Heart right ventricle (tissue), 16 donors: ENCODE results near the gene DKK3. TPM values are rescaled to one million over a fixed set of nuclear protein-coding genes. Genes with fewer than 3 reads are reported as not detected.

Experiments
- ATAC-seq, 8 donors: fragments of 200-7000 bp; cut with Tn5 transposase; one replicate each; pipeline ENCODE4 v1.9.1; 2020; ENCODE audit warnings: mild to moderate bottlenecking in 8 of 8, moderate library complexity in 8 of 8, moderate number of reproducible peaks in 1 of 8
- DNase-seq, 2 donors: peaks; one replicate each; pipeline ENCODE4 v3.0.0-alpha.2; 2020
- H3K27ac ChIP-seq, 10 donors: fragments of 200-600 bp; sonication (generic) in 2 of 10; one replicate each; pipeline versions ENCODE4 v1.5.0 to v1.8.0; 2020 to 2022; ENCODE audit warnings: mild to moderate bottlenecking in 3 of 10
- H3K27me3 ChIP-seq, 7 donors: fragments of 200-600 bp; one replicate each; pipeline ENCODE4 v1.8.0; 2021 to 2022; ENCODE audit warnings: mild to moderate bottlenecking in 2 of 7
- H3K36me3 ChIP-seq, 9 donors: fragments of 200-600 bp; sonication (generic) in 1 of 9; one replicate each; pipeline versions ENCODE4 v1.5.0 to v1.8.0; 2020 to 2022; ENCODE audit warnings: mild to moderate bottlenecking in 2 of 9
- H3K4me1 ChIP-seq, 9 donors: fragments of 200-600 bp; sonication (generic) in 1 of 9; one replicate each; pipeline versions ENCODE4 v1.5.0 to v1.8.0; 2020 to 2022; ENCODE audit warnings: mild to moderate bottlenecking in 4 of 9
- H3K4me3 ChIP-seq, 10 donors: fragments of 200-600 bp; sonication (generic) in 2 of 10; one replicate each; pipeline versions ENCODE4 v1.5.0 to v1.8.0; 2020 to 2022; ENCODE audit warnings: mild to moderate bottlenecking in 7 of 10, moderate library complexity in 2 of 10
- H3K9me3 ChIP-seq, 11 donors: fragments of 200-600 bp in 10 of 11; sonication (generic) in 2 of 11; one replicate each; pipeline versions ENCODE4 v1.5.0 to v1.8.0; 2013 to 2022; ENCODE audit warnings: mild to moderate bottlenecking in 2 of 11, control low read depth in 1 of 11, moderate library complexity in 1 of 11
- WGBS, 2 donors: extraction: QIAGEN DNeasy Blood & Tissue Kit; methylation state at CpG; one replicate each; pipeline ENCODE4 v1.1.7; 2013; ENCODE audit warnings: inconsistent platforms in 1 of 2; 5-methylcytosine and 5-hydroxymethylcytosine counted together
- intact Hi-C, 10 donors: fragments of 100-400 bp; cut with DNase I; formaldehyde crosslinking; loops; one replicate each; pipeline versions ENCODE4 v1.11.1 to v1.14.2; 2022
- polyA plus RNA-seq, 2 donors: library from polyadenylated mRNA; stranded (reverse); fragments of 200-250 nt; gene quantifications; one replicate each; pipeline ENCODE4 v1.2.3, GENCODE V29; 2013
- total RNA-seq, 10 donors: library from RNA; stranded (reverse); fragmentation: NEBNext Ultra II Directional in 3 of 10; extraction: Animal tissue kit (Norgen Biotek cat#: 25700) in 3 of 10; gene quantifications; one replicate each; pipeline versions ENCODE4 v1.2.1 to v1.2.4, GENCODE V29; 2021 to 2023
- TF ChIP-seq, protein P1 (sequence below), 9 donors: fragments of 200-600 bp; sonication (generic) in 2 of 9; IDR thresholded peaks; one replicate each; pipeline versions ENCODE4 v1.5.0 to v1.8.0; 2021 to 2022; ENCODE audit warnings: antibody characterized with exemption in 9 of 9, mild to moderate bottlenecking in 5 of 9, moderate library complexity in 1 of 9
- donor health status: Arrhythmogenic right ventricular cardiomyopathy.
- donor health status: ischemic (EF 13 %, LVEDD 7.1; RV severe dilation, severe dysfunction).
- donor health status: healthy with polysubstance abuse.
- donor health status: DM: no; HTN: yes; CAD: no.
- donor health status: DM: no; HTN: no; CAD: no.
- donor health status: ischemic (EF 25% LVEDD 6.9; RV normal size, moderate dysfunction).
- donor health status: ischemic (EF 25% LVEDD 5.7; RV mildly dilated, moderate dysfunction).
- donor health status: healthy.
- donor health status: DM: yes; HTN: yes; CAD: no.
- donor health status: Ischemic cardiomyopathy.
- donor health status: ischemic (EF 35%, LVEDD 5.7; RV mildly dilated, moderate dysfunction).
- donor health status: nonischemic (EF 11% LVEDD 7.7; RV severe dilation, severe dysfunction).
- donor health status: DM: yes; HTN: yes; CAD: no.
- donor health status: PGD.
- donor health status: ischemic (EF 29% LVEDD 5.4; RV normal size, mild dysfunction).
- donor health status: nonischemic (EF 23%, LVEDD 6.1; RV moderate dilation, normal function).

DKK3 gene
- total and polyA plus RNA-seq, 12 donors = 113 to 1,034 (median 601) TPM

DNA sequence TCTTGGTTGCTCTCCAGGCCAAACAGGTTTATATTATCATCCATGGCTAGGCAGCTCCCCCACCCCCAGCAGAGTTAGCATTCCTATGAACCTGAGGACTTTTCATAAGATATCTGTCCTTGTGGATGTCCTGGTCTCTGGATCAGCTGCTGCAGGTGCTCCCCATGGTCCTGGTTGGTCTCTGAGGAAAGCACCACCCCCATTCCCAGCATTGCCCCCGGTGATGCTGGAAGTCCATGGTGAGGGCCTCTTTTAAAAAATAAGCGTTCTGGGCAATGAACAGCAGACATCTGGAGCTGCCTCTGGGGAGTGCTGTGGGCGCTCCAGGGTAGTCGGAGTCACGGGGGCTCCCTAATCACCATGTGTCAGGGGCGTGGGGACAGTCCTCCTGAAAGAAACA lies 26.6 kb downstream of the DKK3 start:
- DNase-seq (no peak), ATAC-seq (no peak)
- Histone ChIP-seq H3K27me3 (no peaks in the 10 kb centered on the region), H3K27ac (peak overlapping the region in 9 of 10 donors; percentile 12 to 92 (median 86)), H3K4me3 (no peak overlapping the region), H3K9me3 (no peaks in the 10 kb centered on the region), H3K4me1 (peaks cover 65 to 99% (median 84%) of the 10 kb centered on the region in 9 donors), H3K36me3 (no peaks in the 10 kb centered on the region)
- intact Hi-C loops = no loop called here
- WGBS, 2 donors = 88 to 93% methylated on average over 6 of the region's 6 CpGs
- TF ChIP-seq, protein P1, sequence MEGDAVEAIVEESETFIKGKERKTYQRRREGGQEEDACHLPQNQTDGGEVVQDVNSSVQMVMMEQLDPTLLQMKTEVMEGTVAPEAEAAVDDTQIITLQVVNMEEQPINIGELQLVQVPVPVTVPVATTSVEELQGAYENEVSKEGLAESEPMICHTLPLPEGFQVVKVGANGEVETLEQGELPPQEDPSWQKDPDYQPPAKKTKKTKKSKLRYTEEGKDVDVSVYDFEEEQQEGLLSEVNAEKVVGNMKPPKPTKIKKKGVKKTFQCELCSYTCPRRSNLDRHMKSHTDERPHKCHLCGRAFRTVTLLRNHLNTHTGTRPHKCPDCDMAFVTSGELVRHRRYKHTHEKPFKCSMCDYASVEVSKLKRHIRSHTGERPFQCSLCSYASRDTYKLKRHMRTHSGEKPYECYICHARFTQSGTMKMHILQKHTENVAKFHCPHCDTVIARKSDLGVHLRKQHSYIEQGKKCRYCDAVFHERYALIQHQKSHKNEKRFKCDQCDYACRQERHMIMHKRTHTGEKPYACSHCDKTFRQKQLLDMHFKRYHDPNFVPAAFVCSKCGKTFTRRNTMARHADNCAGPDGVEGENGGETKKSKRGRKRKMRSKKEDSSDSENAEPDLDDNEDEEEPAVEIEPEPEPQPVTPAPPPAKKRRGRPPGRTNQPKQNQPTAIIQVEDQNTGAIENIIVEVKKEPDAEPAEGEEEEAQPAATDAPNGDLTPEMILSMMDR (IDR thresholded peaks at IDR 0.05) = no peak

DNA sequence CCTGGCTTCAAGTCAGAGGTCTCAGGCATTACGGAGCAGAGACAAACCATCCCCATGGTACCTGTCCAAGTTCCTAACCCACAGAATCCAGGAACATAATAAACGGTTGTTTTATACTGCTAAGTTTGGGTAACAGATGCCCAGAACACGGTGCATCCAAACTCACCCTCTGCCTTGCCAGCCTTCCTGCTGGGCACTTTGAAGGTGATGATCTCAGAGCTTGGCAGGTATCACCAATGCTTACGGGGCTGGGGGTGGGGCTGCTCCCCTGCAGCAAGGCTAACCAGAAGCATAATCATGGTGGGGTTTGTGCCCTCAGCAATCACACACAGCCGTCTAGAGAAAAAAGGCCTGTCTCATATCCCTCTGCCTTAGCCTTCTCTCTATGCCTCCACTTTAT lies 27.1 kb downstream of the DKK3 start:
- Histone ChIP-seq H3K27ac (peak overlapping the region; percentile 76 to 92 (median 86)), H3K9me3 (no peaks in the 10 kb centered on the region), H3K36me3 (no peaks in the 10 kb centered on the region), H3K4me3 (no peak overlapping the region), H3K27me3 (no peaks in the 10 kb centered on the region), H3K4me1 (peaks cover 70 to 99% (median 85%) of the 10 kb centered on the region in 9 donors)
- DNase-seq (no peak), ATAC-seq (peak in 1 of 8 donors; percentile 27)
- intact Hi-C loops = no loop called here
- 56 to 71% methylated on average over 5 of the region's 5 CpGs for WGBS, 2 donors
- TF ChIP-seq, protein P1 (IDR thresholded peaks at IDR 0.05) = no peak

DNA sequence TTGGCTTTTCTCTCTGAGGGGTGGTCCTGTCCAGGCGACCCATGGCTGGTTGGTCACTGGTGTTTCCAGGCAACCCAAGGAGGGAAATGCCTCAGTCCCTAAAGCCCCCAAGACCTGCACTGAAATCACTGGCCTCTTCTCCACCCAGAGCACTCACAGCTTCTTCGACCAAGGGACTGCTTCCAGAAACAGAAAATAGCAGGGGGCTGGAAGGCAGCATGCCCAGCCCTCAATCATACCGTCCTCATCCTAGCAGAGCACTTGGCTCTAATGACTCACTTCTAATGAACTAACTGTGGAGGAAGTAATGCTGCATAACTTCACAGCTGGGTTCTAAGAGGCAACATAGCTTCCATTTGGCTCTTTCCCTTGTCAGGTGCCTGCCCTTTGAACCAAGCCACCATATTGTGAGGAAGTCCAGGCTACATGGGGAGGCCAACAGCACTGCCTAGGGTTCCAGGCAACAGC lies 27.6 kb downstream of the DKK3 start:
- peaks cover 70 to 99% (median 85%) of the 10 kb centered on the region in 9 donors for H3K4me1 ChIP-seq
- H3K27ac ChIP-seq = peak overlapping the region; percentile 76 to 92 (median 86)
- WGBS, 2 donors = 77% methylated on average over 3 of the region's 3 CpGs
- intact Hi-C loops = no loop called here
- no peaks in the 10 kb centered on the region for H3K9me3 ChIP-seq
- no peak for ATAC-seq
- TF ChIP-seq, protein P1 (IDR thresholded peaks at IDR 0.05) = no peak
- no peaks in the 10 kb centered on the region for H3K27me3 ChIP-seq
- no peaks in the 10 kb centered on the region for H3K36me3 ChIP-seq
- no peak for DNase-seq
- no peak overlapping the region for H3K4me3 ChIP-seq

DNA sequence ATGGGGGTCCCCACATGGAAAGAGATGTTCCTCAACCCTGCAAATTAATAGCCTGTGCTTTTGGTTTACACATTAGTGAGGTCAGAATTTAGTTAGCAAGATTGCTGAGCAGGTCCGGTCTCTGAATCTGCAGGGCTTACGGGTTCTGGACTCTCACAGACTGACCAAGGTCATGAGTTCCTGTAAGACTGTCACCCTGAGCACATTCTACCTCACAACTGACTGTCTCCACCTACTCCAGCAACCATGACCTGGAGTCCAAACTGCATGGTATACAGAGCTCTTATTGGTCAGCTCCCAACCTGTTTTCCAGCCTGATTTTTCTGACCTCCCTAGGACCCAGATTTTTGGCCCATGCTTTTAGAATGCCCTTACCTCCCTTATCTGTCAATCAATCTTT lies 28.2 kb downstream of the DKK3 start:
- Histone ChIP-seq H3K4me1 (peaks cover 75 to 99% (median 85%) of the 10 kb centered on the region in 9 donors), H3K4me3 (no peak overlapping the region), H3K27me3 (no peaks in the 10 kb centered on the region), H3K27ac (peak overlapping the region; percentile 76 to 92 (median 86)), H3K9me3 (no peaks in the 10 kb centered on the region), H3K36me3 (no peaks in the 10 kb centered on the region)
- ATAC-seq = no peak
- no peak for DNase-seq
- TF ChIP-seq, protein P1 (IDR thresholded peaks at IDR 0.05) = no peak
- WGBS, 2 donors = 82 to 93% methylated on average over 2 of the region's 2 CpGs
- intact Hi-C loops = no loop called here
